Left colon (tissue), 2 donors: ENCODE results near the gene TCF7. TPM values are rescaled to one million over a fixed set of nuclear protein-coding genes. Genes with fewer than 3 reads are reported as not detected.

Source experiments
- total RNA-seq, 2 donors: library from RNA; stranded (reverse); fragmentation: NEBNext Ultra II Directional; extraction: Animal tissue kit (Norgen Biotek cat#: 25700); gene quantifications; one replicate each; pipeline ENCODE4 v1.2.1, GENCODE V29; 2021
- donor health status: DM: no; HTN: no; CAD: no.
- donor health status: DM: yes; HTN: yes; CAD: no.

The TCF7 gene
- total RNA-seq, 2 donors from 2014 or later, result 3.0 to 6.0 TPM

Other genes starting within 250 kb of the TCF7 start
- gene C5orf15, start 146.1 kb upstream of the TCF7 start, total RNA-seq, result 10 to 100 TPM; 29.3 to 30.6 TPM
- 100 to 1,000 TPM; 229 to 263 TPM for gene VDAC1, start 109.7 kb upstream of the TCF7 start, total RNA-seq
- gene SKP1, start 62.3 kb downstream of the TCF7 start, total RNA-seq, result 100 to 1,000 TPM; 242 to 273 TPM
- gene PPP2CA, start 111.4 kb downstream of the TCF7 start, total RNA-seq, result 100 to 1,000 TPM; 117 to 119 TPM